Endometrial microvascular endothelial cells (primary cell): ENCODE results near the gene RXRB. TPM values are rescaled to one million over a fixed set of nuclear protein-coding genes. Genes with fewer than 3 reads are reported as not detected.
"Not testable (repeated sequence)": the region's sequence is repeated elsewhere in the genome, so short reads cannot be mapped to it uniquely, and the experiment has no call there.

Experiments used
- in situ Hi-C: cut with HindIII; loops from 2 replicates; pipeline ENCODE4 v1.10.0; 2017; ENCODE audit warnings: low sequenced_read_pairs, low pct_unique_long_range_greater_than_20kb; ENCODE audit errors: inconsistent ontology term
- total RNA-seq: library from RNA; depleted of rRNA; stranded (reverse); fragments of >200 nt; gene quantifications from one replicate; pipeline ENCODE4 v1.2.3, GENCODE V29; 2015; ENCODE audit errors: inconsistent ontology term

The RXRB gene
- total RNA-seq, result 19.3 TPM

- in situ Hi-C loops, result no loop called here
Measured at GRCh38 chr6:33200219-33201146, at the start of gene RXRB, which contains the start of gene SLC39A7. TSS of gene RXRB (minus strand) at chr6:33200665. CDS start at chr6:33200476, 189 bp downstream. TSS of gene SLC39A7 (plus strand) at chr6:33200867. CDS start at chr6:33201246, 379 bp downstream.

GRCh38 chr6:33249732-33250630, 49.5 kb upstream of the RXRB start:
- in situ Hi-C loops, result no loop called here

- in situ Hi-C loops, result no loop called here
Measured at GRCh38 chr6:33248932-33249731, 48.7 kb upstream of the RXRB start.

- in situ Hi-C loops, result no loop called here
Measured at GRCh38 chr6:33248643-33248931, 48.1 kb upstream of the RXRB start.

GRCh38 chr6:33247977-33248642, 47.6 kb upstream of the RXRB start:
- in situ Hi-C loops, result no loop called here

- in situ Hi-C loops, result no loop called here
Measured at GRCh38 chr6:33243476-33243875, 43.0 kb upstream of the RXRB start.

GRCh38 chr6:33241968-33242367, 41.5 kb upstream of the RXRB start:
- in situ Hi-C loops, result no loop called here

- in situ Hi-C loops, result no loop called here
Measured at GRCh38 chr6:33237741-33238140, 37.3 kb upstream of the RXRB start.

GRCh38 chr6:33236852-33237251, 36.4 kb upstream of the RXRB start:
- in situ Hi-C loops, result no loop called here

GRCh38 chr6:33236328-33236727, 35.9 kb upstream of the RXRB start:
- in situ Hi-C loops, result no loop called here

GRCh38 chr6:33235221-33235634, 34.8 kb upstream of the RXRB start:
- in situ Hi-C loops, result no loop called here

- in situ Hi-C loops, result not testable (repeated sequence)
Measured at GRCh38 chr6:33226503-33227120, 26.1 kb upstream of the RXRB start.

- in situ Hi-C loops, result no loop called here
Measured at GRCh38 chr6:33217681-33218080, 17.2 kb upstream of the RXRB start.

GRCh38 chr6:33217246-33217645, 16.8 kb upstream of the RXRB start:
- in situ Hi-C loops, result no loop called here

- in situ Hi-C loops, result no loop called here
Measured at GRCh38 chr6:33216117-33216649, 15.7 kb upstream of the RXRB start.

GRCh38 chr6:33215271-33216116, 15.0 kb upstream of the RXRB start:
- in situ Hi-C loops, result no loop called here

- in situ Hi-C loops, result no loop called here
Measured at GRCh38 chr6:33213989-33214335, 13.5 kb upstream of the RXRB start.
